Measurements from ENCODE around the gene GOLPH3L.
"Not testable (repeated sequence)": the region's sequence is repeated elsewhere in the genome, so short reads cannot be mapped to it uniquely, and the experiment has no call there.

GOLPH3L gene

GRCh38 chr1:150654635-150655034, 42.3 kb downstream of the GOLPH3L start:
- DNase-seq = not testable (repeated sequence)

GRCh38 chr1:150650193-150650592, 46.8 kb downstream of the GOLPH3L start:
- DNase-seq = no peak

- no peak for DNase-seq
Observed at GRCh38 chr1:150649441-150650075, 47.4 kb downstream of the GOLPH3L start.

GRCh38 chr1:150642296-150642695, 54.7 kb downstream of the GOLPH3L start:
- DNase-seq = no peak

- not testable (repeated sequence) for DNase-seq
Observed at GRCh38 chr1:150641126-150641815, 55.7 kb downstream of the GOLPH3L start.

- not testable (repeated sequence) for DNase-seq
Observed at GRCh38 chr1:150638430-150638829, 58.5 kb downstream of the GOLPH3L start.

GRCh38 chr1:150634839-150635622, 61.9 kb downstream of the GOLPH3L start:
- not testable (repeated sequence) for DNase-seq

- peak; percentile 94 for DNase-seq
Observed at GRCh38 chr1:150629115-150629928, 67.6 kb downstream of the GOLPH3L start, which contains the start of gene ENSA. ENSA (minus strand) TSS chr1:150629612; CDS start chr1:150629470, 142 bp downstream.

GRCh38 chr1:150628766-150629114, 68.2 kb downstream of the GOLPH3L start:
- DNase-seq = no peak

GRCh38 chr1:150627826-150628410, 69.0 kb downstream of the GOLPH3L start:
- DNase-seq = no peak

- DNase-seq = peak in 1 of 2 experiments; percentile 16
Observed at GRCh38 chr1:150626150-150626549, 70.8 kb downstream of the GOLPH3L start.

- DNase-seq = not testable (repeated sequence)
Observed at GRCh38 chr1:150624546-150624945, 72.4 kb downstream of the GOLPH3L start.

GRCh38 chr1:150624134-150624533, 72.8 kb downstream of the GOLPH3L start:
- not testable (repeated sequence) for DNase-seq

- no peak for DNase-seq
Observed at GRCh38 chr1:150622303-150622975, 74.5 kb downstream of the GOLPH3L start.

- peak; percentile 59 to 61 for DNase-seq
Observed at GRCh38 chr1:150621497-150622302, 75.3 kb downstream of the GOLPH3L start.

GRCh38 chr1:150620919-150621318, 76.0 kb downstream of the GOLPH3L start:
- DNase-seq = no peak

GRCh38 chr1:150619576-150620509, 77.1 kb downstream of the GOLPH3L start:
- peak in 1 of 2 experiments; percentile 14 for DNase-seq

GRCh38 chr1:150615346-150616201, 81.4 kb downstream of the GOLPH3L start:
- DNase-seq = no peak

Measured in activated CD4-positive, alpha-beta T cell treated with anti-CD3 and anti-CD28 coated beads, Interleukin-2, amount 50 U/mL, for 4 hours (primary cell).